ENCODE data around the gene MAP7. TPM values are rescaled to one million over a fixed set of nuclear protein-coding genes. Genes with fewer than 3 reads are reported as not detected.

MAP7 gene
- total and polyA plus RNA-seq, 9 of the 15 experiments (the other 6 are each of a cell fraction or from before 2014, with no cell fraction given): 0.76 to 7.7 (median 3.9) TPM

DNA sequence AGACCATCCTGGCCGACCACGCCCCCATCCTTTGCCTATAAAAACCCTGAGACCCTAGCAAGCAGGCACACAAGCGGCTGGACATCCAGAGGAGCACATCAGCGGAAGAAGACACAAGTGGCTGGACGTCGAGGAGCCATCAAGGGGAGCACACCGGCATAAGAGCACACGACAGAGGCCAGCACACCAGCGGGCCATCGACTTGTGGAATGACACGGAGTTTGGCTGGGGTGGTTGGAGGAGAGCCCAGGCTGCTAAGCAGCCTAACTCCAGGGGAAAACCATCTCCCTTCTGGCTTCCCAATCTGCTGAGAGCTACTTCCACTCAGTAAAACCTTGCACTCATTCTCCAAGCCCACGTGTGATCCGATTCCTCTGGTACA, 215.8 kb downstream of the MAP7 start (continued):
- TF ChIP-seq ZNF263 (CRISPR knock-in tag; IDR thresholded peaks at IDR 0.05; ENCODE audit: borderline replicate concordance) (peak; percentile 50; the same call in 1 of the 2 replicates), TFAM (CRISPR knock-in tag; conservative IDR thresholded peaks at IDR 0.05) (no peak), FOXA1 (IDR thresholded peaks at IDR 0.05; ENCODE audit: borderline replicate concordance) (no peak), SMC3 (conservative IDR thresholded peaks at IDR 0.05; ENCODE audit: insufficient read depth, low read depth, low read length) (no peak), RFX7 (CRISPR knock-in tag; IDR thresholded peaks at IDR 0.05) (no peak), FOXP1 (CRISPR knock-in tag; IDR thresholded peaks at IDR 0.05) (peak; percentile 60; the same call in 1 of the 2 replicates), ZNF311 (CRISPR knock-in tag; IDR thresholded peaks at IDR 0.05) (no peak), E2F3 (CRISPR knock-in tag; IDR thresholded peaks at IDR 0.05) (no peak), ZFP1 (CRISPR knock-in tag; IDR thresholded peaks at IDR 0.05) (no peak), POLR2AphosphoS5 (IDR thresholded peaks at IDR 0.05; ENCODE audit: control insufficient read depth, insufficient read depth, low read depth, low read length) (no peak), ZNF134 (CRISPR knock-in tag; conservative IDR thresholded peaks at IDR 0.05) (no peak), ZBTB7A (IDR thresholded peaks at IDR 0.05; ENCODE audit: borderline replicate concordance, control insufficient read depth, low read depth, low read length) (no peak), CHD4 (IDR thresholded peaks at IDR 0.05; ENCODE audit: insufficient read depth, insufficient replicate concordance, low read depth, low read length, poor library complexity, severe bottlenecking) (no peak), ZNF12 (CRISPR knock-in tag; IDR thresholded peaks at IDR 0.05) (0 out of 2 replicates have a peak, but pooled peaks have one; percentile 15)
- TF ChIP-seq, protein P1, sequence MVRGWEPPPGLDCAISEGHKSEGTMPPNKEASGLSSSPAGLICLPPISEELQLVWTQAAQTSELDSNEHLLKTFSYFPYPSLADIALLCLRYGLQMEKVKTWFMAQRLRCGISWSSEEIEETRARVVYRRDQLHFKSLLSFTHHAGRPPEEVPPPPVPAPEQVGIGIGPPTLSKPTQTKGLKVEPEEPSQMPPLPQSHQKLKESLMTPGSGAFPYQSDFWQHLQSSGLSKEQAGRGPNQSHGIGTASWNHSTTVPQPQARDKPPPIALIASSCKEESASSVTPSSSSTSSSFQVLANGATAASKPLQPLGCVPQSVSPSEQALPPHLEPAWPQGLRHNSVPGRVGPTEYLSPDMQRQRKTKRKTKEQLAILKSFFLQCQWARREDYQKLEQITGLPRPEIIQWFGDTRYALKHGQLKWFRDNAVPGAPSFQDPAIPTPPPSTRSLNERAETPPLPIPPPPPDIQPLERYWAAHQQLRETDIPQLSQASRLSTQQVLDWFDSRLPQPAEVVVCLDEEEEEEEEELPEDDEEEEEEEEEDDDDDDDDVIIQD (CRISPR knock-in tag; IDR thresholded peaks at IDR 0.05): no peak
- TF ChIP-seq, protein P2, sequence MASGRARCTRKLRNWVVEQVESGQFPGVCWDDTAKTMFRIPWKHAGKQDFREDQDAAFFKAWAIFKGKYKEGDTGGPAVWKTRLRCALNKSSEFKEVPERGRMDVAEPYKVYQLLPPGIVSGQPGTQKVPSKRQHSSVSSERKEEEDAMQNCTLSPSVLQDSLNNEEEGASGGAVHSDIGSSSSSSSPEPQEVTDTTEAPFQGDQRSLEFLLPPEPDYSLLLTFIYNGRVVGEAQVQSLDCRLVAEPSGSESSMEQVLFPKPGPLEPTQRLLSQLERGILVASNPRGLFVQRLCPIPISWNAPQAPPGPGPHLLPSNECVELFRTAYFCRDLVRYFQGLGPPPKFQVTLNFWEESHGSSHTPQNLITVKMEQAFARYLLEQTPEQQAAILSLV (tag; IDR thresholded peaks at IDR 0.05): no peak
- TF ChIP-seq, protein P3, sequence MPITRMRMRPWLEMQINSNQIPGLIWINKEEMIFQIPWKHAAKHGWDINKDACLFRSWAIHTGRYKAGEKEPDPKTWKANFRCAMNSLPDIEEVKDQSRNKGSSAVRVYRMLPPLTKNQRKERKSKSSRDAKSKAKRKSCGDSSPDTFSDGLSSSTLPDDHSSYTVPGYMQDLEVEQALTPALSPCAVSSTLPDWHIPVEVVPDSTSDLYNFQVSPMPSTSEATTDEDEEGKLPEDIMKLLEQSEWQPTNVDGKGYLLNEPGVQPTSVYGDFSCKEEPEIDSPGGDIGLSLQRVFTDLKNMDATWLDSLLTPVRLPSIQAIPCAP (CRISPR knock-in tag; IDR thresholded peaks at IDR 0.05; ENCODE audit: borderline replicate concordance): 0 out of 2 replicates have a peak, but pooled peaks have one; percentile 23
- TF ChIP-seq, protein P4, sequence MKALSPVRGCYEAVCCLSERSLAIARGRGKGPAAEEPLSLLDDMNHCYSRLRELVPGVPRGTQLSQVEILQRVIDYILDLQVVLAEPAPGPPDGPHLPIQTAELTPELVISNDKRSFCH (CRISPR knock-in tag; IDR thresholded peaks at IDR 0.05): no peak
- TF ChIP-seq, protein P4 (tag; IDR thresholded peaks at IDR 0.05): no peak
- TF ChIP-seq, protein P5, sequence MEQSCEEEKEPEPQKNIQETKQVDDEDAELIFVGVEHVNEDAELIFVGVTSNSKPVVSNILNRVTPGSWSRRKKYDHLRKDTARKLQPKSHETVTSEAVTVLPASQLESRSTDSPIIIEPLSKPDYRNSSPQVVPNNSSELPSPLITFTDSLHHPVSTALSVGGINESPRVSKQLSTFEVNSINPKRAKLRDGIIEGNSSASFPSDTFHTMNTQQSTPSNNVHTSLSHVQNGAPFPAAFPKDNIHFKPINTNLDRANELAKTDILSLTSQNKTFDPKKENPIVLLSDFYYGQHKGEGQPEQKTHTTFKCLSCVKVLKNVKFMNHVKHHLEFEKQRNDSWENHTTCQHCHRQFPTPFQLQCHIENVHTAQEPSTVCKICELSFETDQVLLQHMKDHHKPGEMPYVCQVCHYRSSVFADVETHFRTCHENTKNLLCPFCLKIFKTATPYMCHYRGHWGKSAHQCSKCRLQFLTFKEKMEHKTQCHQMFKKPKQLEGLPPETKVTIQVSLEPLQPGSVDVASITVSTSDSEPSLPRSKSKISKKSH (CRISPR knock-in tag; IDR thresholded peaks at IDR 0.05): no peak
